HepG2 (cell line): Measurements from ENCODE around the gene VAMP5. TPM values are rescaled to one million over a fixed set of nuclear protein-coding genes. Genes with fewer than 3 reads are reported as not detected.

ENCODE experiments used
- BCL6 ChIP-seq: IDR thresholded peaks from 2 replicates; pipeline ENCODE4 v1.6.1; 2016; ENCODE audit warnings: missing genetic modification reagents, missing compliant biosample characterization
- BHLHE40 ChIP-seq: IDR thresholded peaks from 2 replicates; pipeline ENCODE4 v1.6.1; 2011; ENCODE audit warnings: low read length, improper control_type of control experiment
- CREBL2 ChIP-seq: sonication (generic); formaldehyde crosslinking; IDR thresholded peaks from 2 replicates; pipeline ENCODE4 v1.8.1; 2023; ENCODE audit warnings: missing genetic modification reagents, mild to moderate bottlenecking, borderline replicate concordance
- GFI1 ChIP-seq: sonication (generic); formaldehyde crosslinking; IDR thresholded peaks from 2 replicates; pipeline ENCODE4 v1.5.0; 2020; ENCODE audit warnings: missing genetic modification reagents, mild to moderate bottlenecking, borderline replicate concordance
- HDAC1 ChIP-seq: sonication (generic); formaldehyde crosslinking; IDR thresholded peaks from 2 replicates; pipeline ENCODE4 v1.5.1; 2020; ENCODE audit warnings: mild to moderate bottlenecking, missing genetic modification reagents
- HMGXB3 ChIP-seq: sonication (generic); formaldehyde crosslinking; IDR thresholded peaks from 2 replicates; pipeline ENCODE4 v1.4.0; 2020; ENCODE audit warnings: missing genetic modification reagents, borderline replicate concordance
- HOMEZ ChIP-seq: IDR thresholded peaks from 2 replicates; pipeline ENCODE4 v1.6.1; 2016; ENCODE audit warnings: low read depth
- MYNN ChIP-seq: sonication (generic); formaldehyde crosslinking; IDR thresholded peaks from 2 replicates; pipeline ENCODE4 v1.4.0; 2020; ENCODE audit warnings: mild to moderate bottlenecking, low read depth, missing genetic modification reagents
- NCOA1 ChIP-seq: sonication (generic); formaldehyde crosslinking; IDR thresholded peaks from 2 replicates; pipeline ENCODE4 v1.9.0; 2021; ENCODE audit warnings: missing genetic modification reagents
- PPARG ChIP-seq: conservative IDR thresholded peaks from 2 replicates; pipeline ENCODE4 v1.6.1; 2016; ENCODE audit warnings: missing biosample characterization, missing genetic modification reagents
- RERE ChIP-seq: IDR thresholded peaks from 2 replicates; pipeline ENCODE4 v1.6.1; 2016; ENCODE audit warnings: low read depth, missing genetic modification reagents, missing compliant biosample characterization
- SMYD3 ChIP-seq: sonication (generic); formaldehyde crosslinking; IDR thresholded peaks from 2 replicates; pipeline ENCODE4 v1.8.1; 2023; ENCODE audit warnings: mild to moderate bottlenecking, missing genetic modification reagents
- TEAD3 ChIP-seq: optimal IDR thresholded peaks from 2 replicates; pipeline ENCODE3; 2016; ENCODE audit warnings: borderline replicate concordance
- ZNF205 ChIP-seq: IDR thresholded peaks from 2 replicates; pipeline ENCODE4 v1.6.1; 2018; ENCODE audit warnings: missing biosample characterization, missing genetic modification reagents
- ZNF207 ChIP-seq: fragments of 450-650 bp; IDR thresholded peaks from 2 replicates; pipeline ENCODE4 v1.6.1; 2016; ENCODE audit warnings: antibody characterized with exemption, borderline replicate concordance
- ZNF264 ChIP-seq: sonication (generic); formaldehyde crosslinking; IDR thresholded peaks from 2 replicates; pipeline ENCODE4 v1.4.0; 2020; ENCODE audit warnings: missing genetic modification reagents
- ZNF326 ChIP-seq: sonication (generic); formaldehyde crosslinking; IDR thresholded peaks from 2 replicates; pipeline ENCODE4 v1.4.0; 2020; ENCODE audit warnings: missing genetic modification reagents, borderline replicate concordance
- ZNF354B ChIP-seq: sonication (generic); formaldehyde crosslinking; IDR thresholded peaks from 2 replicates; pipeline ENCODE4 v1.8.0; 2022; ENCODE audit warnings: mild to moderate bottlenecking, missing genetic modification reagents
- polyA plus RNA-seq, 8 experiments: library from polyadenylated mRNA; depleted of rRNA in 3 of 8; stranded (reverse) in 7 of 8; unstranded in 1 of 8; fragments of >200 nt; fragmentation: Illumina TruSeq in 4 of 8; extraction: Trizol in 4 of 8; gene quantifications; 2 replicates each; pipeline versions ENCODE4 v1.2.1 to v1.2.3, GENCODE V29; 2011 to 2016; ENCODE audit warnings: low read depth in 4 of 8, missing spikeins in 1 of 8, mixed read lengths in 1 of 8; ENCODE audit not compliant: insufficient read depth in 1 of 8
- total RNA-seq, 5 experiments: library from RNA; depleted of rRNA; stranded (reverse); fragments of >200 nt; fragmentation: Illumina TruSeq; extraction: Trizol; gene quantifications; 2 replicates each; pipeline ENCODE4 v1.2.3, GENCODE V29; 2016; ENCODE audit warnings: low read depth in 1 of 5

The VAMP5 gene
- total and polyA plus RNA-seq, 2 of the 13 experiments (the other 11 are each of a cell fraction or from before 2014, with no cell fraction given): 7.2 to 56.7 TPM

GRCh38 chr2:85602476-85603234 is 18.4 kb downstream of the VAMP5 start, which contains the start of gene TMEM150A (continued):
- TF ChIP-seq ZNF264 (no peak), PPARG (CRISPR knock-in tag) (no peak), NCOA1 (peak; percentile 73; the same call in 1 of the 2 replicates), HOMEZ (no peak), RERE (CRISPR knock-in tag) (0 out of 2 replicates have a peak, but pooled peaks have one; percentile 14), TEAD3 (CRISPR knock-in tag) (no peak), ZNF354B (no peak; the same call in 1 of the 2 replicates), GFI1 (no peak; the same call in 1 of the 2 replicates), BHLHE40 (no peak), MYNN (CRISPR knock-in tag) (no peak), BCL6 (CRISPR knock-in tag) (no peak; the same call in 1 of the 2 replicates), CREBL2 (CRISPR knock-in tag) (peak; percentile 20; the same call in 1 of the 2 replicates), ZNF326 (CRISPR knock-in tag) (no peak), ZNF207 (no peak), SMYD3 (CRISPR knock-in tag) (no peak), ZNF205 (CRISPR knock-in tag) (peak; percentile 15; the same call in 1 of the 2 replicates), HMGXB3 (CRISPR knock-in tag) (no peak), HDAC1 (CRISPR knock-in tag) (peak; percentile 83)
